Thoracic aorta (tissue), 2 donors: ENCODE data around the gene TNK2. TPM values are rescaled to one million over a fixed set of nuclear protein-coding genes. Genes with fewer than 3 reads are reported as not detected.
"Not testable (repeated sequence)": the region's sequence is repeated elsewhere in the genome, so short reads cannot be mapped to it uniquely, and the experiment has no call there.

ENCODE experiments used
- ATAC-seq: fragments of 150-250 bp; one replicate; pipeline ENCODE4 v1.8.0; 2017; ENCODE audit warnings: low read depth; ENCODE audit not compliant: insufficient number of reproducible peaks, low FRiP score
- DNase-seq: peaks from one replicate; pipeline ENCODE4 v3.0.0-alpha.2; 2020; ENCODE audit warnings: low spot score
- H3K27ac ChIP-seq, 2 donors: fragments of 200-600 bp; sonication (generic); 1 replicate in 1 of 2; 2 replicates in 1 of 2; pipeline ENCODE4 v1.5.1; 2016; ENCODE audit warnings: mild to moderate bottlenecking in 2 of 2, moderate library complexity in 2 of 2
- H3K27me3 ChIP-seq: fragments of 200-600 bp; sonication (generic); replicated peaks from 2 replicates; pipeline ENCODE4 v1.6.0; 2016; ENCODE audit warnings: mild to moderate bottlenecking; ENCODE audit not compliant: insufficient read depth
- H3K36me3 ChIP-seq: fragments of 200-600 bp; sonication (generic); one replicate; pipeline ENCODE4 v1.5.1; 2016
- H3K4me1 ChIP-seq, 2 donors: fragments of 200-600 bp; sonication (generic); 1 replicate in 1 of 2; 2 replicates in 1 of 2; pipeline versions ENCODE4 v1.5.1 to v1.6.0; 2016; ENCODE audit warnings: low read depth in 2 of 2, mild to moderate bottlenecking in 1 of 2; ENCODE audit not compliant: control insufficient read depth in 1 of 2
- H3K4me3 ChIP-seq: fragments of 200-600 bp; sonication (generic); 2 replicates; pipeline ENCODE4 v1.5.1; 2016; ENCODE audit warnings: mild to moderate bottlenecking
- H3K9me3 ChIP-seq: fragments of 200-600 bp; sonication (generic); 2 replicates; pipeline ENCODE4 v1.5.1; 2016
- total RNA-seq, 2 donors: library from RNA; depleted of rRNA; stranded (reverse); fragments of >200 nt; gene quantifications; one replicate each; pipeline versions ENCODE4 v1.1.0 to v1.2.3, GENCODE V29; 2016
- TF ChIP-seq, protein P1 (sequence below): fragments of 200-600 bp; sonication (generic); IDR thresholded peaks from one replicate; pipeline ENCODE4 v1.5.1; 2019; ENCODE audit warnings: antibody characterized with exemption

TNK2 gene
- total RNA-seq, 2 donors from 2014 or later: 38.9 to 69.8 TPM

DNA sequence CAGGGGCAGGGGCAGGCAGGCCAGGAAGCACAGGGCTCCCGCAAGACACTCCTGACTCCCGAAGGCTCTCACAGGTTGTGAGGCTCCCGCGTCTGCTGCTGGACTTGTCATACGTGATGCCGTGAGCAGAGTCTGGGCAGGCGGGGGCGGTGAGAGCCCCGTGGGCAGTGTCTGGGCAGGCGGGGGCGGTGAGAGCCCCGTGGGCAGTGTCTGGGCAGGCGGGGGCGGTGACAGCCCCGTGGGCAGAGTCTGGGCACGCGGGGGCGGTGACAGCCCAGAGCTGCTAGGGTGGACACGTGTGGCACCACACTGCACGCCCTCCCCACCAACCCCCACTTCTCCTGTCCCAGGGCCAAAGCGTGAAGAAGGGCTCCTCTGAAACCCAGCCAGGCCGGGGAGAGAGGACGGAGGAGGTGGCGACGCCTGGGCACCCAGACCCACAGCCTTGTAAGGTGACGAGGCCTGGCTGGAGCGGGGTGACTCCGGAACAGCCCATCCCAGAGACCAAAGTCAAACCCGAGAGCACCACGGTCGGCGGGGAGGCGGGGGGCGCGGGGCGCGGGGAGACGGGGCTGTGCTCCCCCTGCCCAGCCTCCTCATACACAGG is 35.0 kb downstream of the TNK2 start:
- ATAC-seq: no peak

DNA sequence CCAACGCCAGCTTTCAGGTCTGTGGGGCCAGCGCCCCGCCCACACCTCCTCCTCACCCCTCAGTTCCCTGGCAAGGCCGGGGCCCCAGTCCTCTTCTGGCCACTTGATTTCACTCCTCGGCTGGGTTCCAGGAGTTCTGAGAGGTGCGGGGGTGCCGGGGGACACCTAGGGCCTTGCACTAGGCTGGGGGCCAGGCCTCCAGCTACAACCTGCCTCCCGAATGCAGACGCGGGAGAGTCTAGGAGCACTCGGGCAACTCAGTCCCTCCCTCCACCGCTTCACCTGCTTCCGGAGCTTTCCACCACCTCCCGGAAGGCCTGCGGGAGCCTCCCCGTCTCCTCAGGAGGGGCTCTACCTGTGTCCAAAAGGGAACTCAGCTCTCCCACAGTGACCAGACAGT is 35.6 kb downstream of the TNK2 start:
- TF ChIP-seq, protein P1, sequence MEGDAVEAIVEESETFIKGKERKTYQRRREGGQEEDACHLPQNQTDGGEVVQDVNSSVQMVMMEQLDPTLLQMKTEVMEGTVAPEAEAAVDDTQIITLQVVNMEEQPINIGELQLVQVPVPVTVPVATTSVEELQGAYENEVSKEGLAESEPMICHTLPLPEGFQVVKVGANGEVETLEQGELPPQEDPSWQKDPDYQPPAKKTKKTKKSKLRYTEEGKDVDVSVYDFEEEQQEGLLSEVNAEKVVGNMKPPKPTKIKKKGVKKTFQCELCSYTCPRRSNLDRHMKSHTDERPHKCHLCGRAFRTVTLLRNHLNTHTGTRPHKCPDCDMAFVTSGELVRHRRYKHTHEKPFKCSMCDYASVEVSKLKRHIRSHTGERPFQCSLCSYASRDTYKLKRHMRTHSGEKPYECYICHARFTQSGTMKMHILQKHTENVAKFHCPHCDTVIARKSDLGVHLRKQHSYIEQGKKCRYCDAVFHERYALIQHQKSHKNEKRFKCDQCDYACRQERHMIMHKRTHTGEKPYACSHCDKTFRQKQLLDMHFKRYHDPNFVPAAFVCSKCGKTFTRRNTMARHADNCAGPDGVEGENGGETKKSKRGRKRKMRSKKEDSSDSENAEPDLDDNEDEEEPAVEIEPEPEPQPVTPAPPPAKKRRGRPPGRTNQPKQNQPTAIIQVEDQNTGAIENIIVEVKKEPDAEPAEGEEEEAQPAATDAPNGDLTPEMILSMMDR: no peak
- ATAC-seq: no peak
- Histone ChIP-seq H3K27me3 (no peaks in the 10 kb centered on the region), H3K9me3 (no peaks in the 10 kb centered on the region), H3K36me3 (peaks cover 47% of the 10 kb centered on the region), H3K4me3 (no peak overlapping the region), H3K27ac (no peak overlapping the region), H3K4me1 (no peaks in the 10 kb centered on the region)
- no peak for DNase-seq

More for the DNA sequence above, 35.0 kb downstream of the TNK2 start:
- Histone ChIP-seq H3K27me3 (no peaks in the 10 kb centered on the region), H3K4me1 (no peaks in the 10 kb centered on the region), H3K9me3 (no peaks in the 10 kb centered on the region), H3K36me3 (peaks cover 47% of the 10 kb centered on the region), H3K27ac (no peak overlapping the region), H3K4me3 (no peak overlapping the region)
- TF ChIP-seq, protein P1: no peak
- no peak for DNase-seq

DNA sequence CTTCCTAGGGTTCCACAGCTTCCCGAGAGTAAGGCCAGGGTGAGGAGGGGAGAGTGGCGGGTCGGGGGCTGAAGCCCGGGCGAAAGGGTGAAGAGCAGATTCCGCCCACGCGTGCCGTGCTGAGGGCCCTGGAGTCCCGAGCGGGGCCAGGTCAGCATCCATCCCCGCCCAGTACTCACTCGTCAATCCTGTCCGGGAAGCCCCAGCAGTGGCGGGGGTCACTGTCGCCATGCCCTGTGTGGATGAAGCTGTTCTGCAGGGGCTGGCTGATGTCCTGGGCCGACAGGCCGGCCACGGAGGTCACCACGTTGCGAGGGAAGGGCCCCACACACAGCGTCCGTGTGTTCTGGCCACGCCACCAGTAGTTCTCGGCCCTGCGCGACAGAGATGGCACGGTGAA is 36.3 kb downstream of the TNK2 start:
- no peak for ATAC-seq
- no peak for DNase-seq
- no peaks in the 10 kb centered on the region for H3K9me3 ChIP-seq
- no peaks in the 10 kb centered on the region for H3K4me1 ChIP-seq
- no peak overlapping the region for H3K27ac ChIP-seq
- no peak overlapping the region for H3K4me3 ChIP-seq
- H3K27me3 ChIP-seq: no peaks in the 10 kb centered on the region
- peaks cover 45% of the 10 kb centered on the region for H3K36me3 ChIP-seq
- TF ChIP-seq, protein P1: no peak

DNA sequence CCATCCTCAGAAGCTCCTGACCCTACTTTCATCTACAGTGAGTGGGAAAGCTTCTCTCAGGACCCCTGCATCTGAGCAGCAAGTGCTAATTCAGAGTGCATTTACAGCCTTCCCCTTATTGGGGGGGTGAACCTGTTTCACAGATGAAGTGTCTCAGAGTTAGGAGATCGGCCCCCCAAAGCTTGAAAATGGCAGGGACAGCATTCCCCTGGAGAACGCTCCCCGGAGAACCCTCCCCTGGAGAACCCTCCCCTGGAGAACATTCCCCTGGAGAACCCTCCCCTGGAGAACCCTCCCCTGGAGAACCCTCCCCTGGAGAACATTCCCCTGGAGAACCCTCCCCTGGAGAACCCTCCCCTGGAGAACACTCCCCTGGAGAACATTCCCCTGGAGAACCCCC is 36.7 kb downstream of the TNK2 start:
- H3K4me3 ChIP-seq, ATAC-seq, H3K27me3 ChIP-seq, DNase-seq, H3K9me3 ChIP-seq, H3K4me1 ChIP-seq, H3K27ac ChIP-seq: not testable (repeated sequence)
- H3K36me3 ChIP-seq: peaks cover 47% of the 10 kb centered on the region

DNA sequence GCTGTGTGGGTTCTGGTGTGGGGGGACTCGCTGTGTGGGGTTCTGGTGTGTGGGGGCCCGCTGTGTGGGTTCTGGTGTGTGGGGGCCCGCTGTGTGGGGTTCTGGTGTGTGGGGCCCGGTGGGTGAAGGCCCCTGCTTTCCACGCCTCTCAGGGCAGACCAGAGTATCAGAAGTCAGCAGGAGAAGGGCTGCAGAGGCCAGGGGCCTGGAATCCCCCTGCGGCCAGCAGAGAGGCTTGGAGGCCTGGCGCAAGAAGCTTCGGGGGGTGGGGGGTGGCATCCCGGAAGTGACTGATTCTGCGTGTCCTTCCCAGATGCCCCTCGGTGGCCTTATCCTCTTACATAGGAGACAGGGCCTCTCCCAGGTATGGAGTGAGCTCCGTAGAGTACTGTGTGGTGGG is 37.4 kb downstream of the TNK2 start:
- TF ChIP-seq, protein P1: no peak
- ATAC-seq (no peak), DNase-seq (no peak)
- no peaks in the 10 kb centered on the region for H3K4me1 ChIP-seq
- peaks cover 47% of the 10 kb centered on the region for H3K36me3 ChIP-seq
- H3K9me3 ChIP-seq: no peaks in the 10 kb centered on the region
- H3K27ac ChIP-seq: no peak overlapping the region
- no peak overlapping the region for H3K4me3 ChIP-seq
- H3K27me3 ChIP-seq: no peaks in the 10 kb centered on the region

DNA sequence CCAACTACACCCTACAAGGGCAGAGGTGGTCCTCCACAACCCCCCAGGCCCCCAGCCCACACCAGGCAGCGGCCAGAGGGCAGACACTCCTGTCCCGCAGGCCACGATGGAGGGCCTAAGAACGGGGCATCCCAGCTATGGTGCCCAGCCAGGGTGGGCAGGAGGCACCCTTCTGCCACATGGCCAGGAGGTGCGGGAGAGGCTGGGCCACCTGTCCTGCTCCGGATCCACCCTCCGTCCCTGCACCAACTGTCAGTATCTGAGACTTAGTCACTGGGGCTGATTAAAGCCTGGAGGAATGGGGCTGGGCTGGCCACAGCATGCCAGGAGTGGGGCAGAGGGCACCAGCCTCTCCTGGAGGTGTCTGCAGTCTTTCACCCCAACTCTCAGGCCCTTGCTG is 37.9 kb downstream of the TNK2 start:
- peaks cover 47% of the 10 kb centered on the region for H3K36me3 ChIP-seq

More for the DNA sequence above, 37.9 kb downstream of the TNK2 start:
- Histone ChIP-seq H3K4me3 (no peak overlapping the region), H3K9me3 (no peaks in the 10 kb centered on the region), H3K4me1 (no peaks in the 10 kb centered on the region), H3K27ac (no peak overlapping the region), H3K27me3 (no peaks in the 10 kb centered on the region)
- no peak for DNase-seq
- ATAC-seq: no peak
- TF ChIP-seq, protein P1: no peak
